ENCODE measurements around the gene OSBPL9. TPM values are rescaled to one million over a fixed set of nuclear protein-coding genes. Genes with fewer than 3 reads are reported as not detected.

OSBPL9 gene
- polyA plus RNA-seq, 1 experiment, result 68.3 TPM

GRCh38 chr1:51734896-51735745, 118.2 kb downstream of the OSBPL9 start:
- ChIA-PET CTCF (interaction anchor here (1.0 kb wide), 1 partner anchor 34 kb away, joined by 4 read pairs; no protein-coding TSS in a partner anchor), POLR2A (no interaction called here)

GRCh38 chr1:51735746-51736254, 118.9 kb downstream of the OSBPL9 start:
- TF ChIP-seq CTCF (IDR thresholded peaks at IDR 0.05; ENCODE audit: insufficient read depth, low read depth, low read length), result no peak
- CTCF ChIA-PET, result no interaction called here
- Histone ChIP-seq H3K27me3 (ENCODE audit: control insufficient read depth, insufficient read depth, low read length) (no peaks in the 10 kb centered on the region), H3K36me3 (ENCODE audit: control insufficient read depth, insufficient read depth, low read length) (no peaks in the 10 kb centered on the region), H3K4me3 (ENCODE audit: low read depth, low read length) (no peak overlapping the region)
- POLR2A ChIA-PET, result no interaction called here
- no peak for DNase-seq (ENCODE audit: low read depth)

More at GRCh38 chr1:51734896-51735745, 118.2 kb downstream of the OSBPL9 start:
- no peak overlapping the region for H3K4me3 ChIP-seq (ENCODE audit: low read depth, low read length)
- no peak for DNase-seq (ENCODE audit: low read depth)
- no peaks in the 10 kb centered on the region for H3K36me3 ChIP-seq (ENCODE audit: control insufficient read depth, insufficient read depth, low read length)
- no peaks in the 10 kb centered on the region for H3K27me3 ChIP-seq (ENCODE audit: control insufficient read depth, insufficient read depth, low read length)
- no peak for TF ChIP-seq CTCF (IDR thresholded peaks at IDR 0.05; ENCODE audit: insufficient read depth, low read depth, low read length)

- Histone ChIP-seq H3K36me3 (ENCODE audit: control insufficient read depth, insufficient read depth, low read length) (no peaks in the 10 kb centered on the region), H3K4me3 (ENCODE audit: low read depth, low read length) (no peak overlapping the region), H3K27me3 (ENCODE audit: control insufficient read depth, insufficient read depth, low read length) (no peaks in the 10 kb centered on the region)
- TF ChIP-seq CTCF (IDR thresholded peaks at IDR 0.05; ENCODE audit: insufficient read depth, low read depth, low read length), result no peak
- no peak for DNase-seq (ENCODE audit: low read depth)
- POLR2A ChIA-PET, result no interaction called here
- CTCF ChIA-PET, result no interaction called here
Observed at GRCh38 chr1:51736702-51737101, 119.8 kb downstream of the OSBPL9 start.

- no peak for TF ChIP-seq CTCF (IDR thresholded peaks at IDR 0.05; ENCODE audit: insufficient read depth, low read depth, low read length)
- no peak overlapping the region for H3K4me3 ChIP-seq (ENCODE audit: low read depth, low read length)
- H3K36me3 ChIP-seq (ENCODE audit: control insufficient read depth, insufficient read depth, low read length), result no peaks in the 10 kb centered on the region
- no peak for DNase-seq (ENCODE audit: low read depth)
- ChIA-PET CTCF (interaction anchor here (1.2 kb wide), 1 partner anchor 12 kb away, joined by 3 read pairs; no protein-coding TSS in a partner anchor), POLR2A (no interaction called here)
- no peaks in the 10 kb centered on the region for H3K27me3 ChIP-seq (ENCODE audit: control insufficient read depth, insufficient read depth, low read length)
Observed at GRCh38 chr1:51738681-51739080, 121.8 kb downstream of the OSBPL9 start.

GRCh38 chr1:51740652-51741051, 123.8 kb downstream of the OSBPL9 start:
- Histone ChIP-seq H3K4me3 (ENCODE audit: low read depth, low read length) (no peak overlapping the region), H3K27me3 (ENCODE audit: control insufficient read depth, insufficient read depth, low read length) (no peaks in the 10 kb centered on the region), H3K36me3 (ENCODE audit: control insufficient read depth, insufficient read depth, low read length) (no peaks in the 10 kb centered on the region)
- CTCF ChIA-PET, result interaction anchor here (0.9 to 1.0 kb wide), 2 partner anchors 22 to 28 kb away, joined by 3 read pairs; no protein-coding TSS in a partner anchor
- TF ChIP-seq CTCF (IDR thresholded peaks at IDR 0.05; ENCODE audit: insufficient read depth, low read depth, low read length), result no peak
- POLR2A ChIA-PET, result interaction anchor here (0.6 kb wide), 1 partner anchor 182 kb away, joined by 6 read pairs; no protein-coding TSS in a partner anchor
- no peak for DNase-seq (ENCODE audit: low read depth)

All from BJ (cell line).